HCT116 (cell line): ENCODE data around the gene PRSS33. TPM values are rescaled to one million over a fixed set of nuclear protein-coding genes. Genes with fewer than 3 reads are reported as not detected.

Source experiments
- ATAC-seq: fragments of 200-7000 bp; cut with Tn5 transposase; 2 replicates; pipeline ENCODE4 v1.9.1; 2020; ENCODE audit warnings: mild to moderate bottlenecking, moderate library complexity
- BruUV-seq: library from RNA; stranded (reverse); fragments of 400-500 nt; replicated peaks from 2 replicates; lab custom pipeline; 2021; lab: Mats Ljungman, UMichigan
- CTCF ChIA-PET: fragments of 300-600 bp; sonication (Branson Sonifier 250); formaldehyde crosslinking; loops from one replicate; lab custom pipeline; 2021; ENCODE audit warnings: antibody characterized with exemption; lab: Charles Lee
- POLR2A ChIA-PET: fragments of 300-600, 350-600 bp; sonication (Branson Sonifier 250); formaldehyde crosslinking; loops from one replicate; lab custom pipeline; 2021; ENCODE audit warnings: antibody characterized with exemption; lab: Charles Lee
- RAD21 ChIA-PET, 2 experiments: fragments of 300-600 bp; sonication (Branson Sonifier 250); formaldehyde crosslinking; loops; one replicate each; lab custom pipeline; 2023; ENCODE audit warnings: low total read pairs in 2 of 2; ENCODE audit not compliant: uncharacterized antibody in 2 of 2, unreplicated experiment in 2 of 2, low non-redundant PET in 1 of 2; lab: Charles Lee
- DNase-seq: peaks from one replicate; pipeline ENCODE4 v3.0.0-alpha.2; 2010; ENCODE audit warnings: low read depth, low spot score
- H2AFZ ChIP-seq: fragments of 200-600 bp; shearing (Covaris generic), sonication (generic); 2 replicates; pipeline ENCODE4 v1.6.1; 2017; ENCODE audit warnings: low read depth, mixed run types, mixed read lengths, antibody characterized with exemption, low read length; ENCODE audit not compliant: poor library complexity, severe bottlenecking
- H3K27ac ChIP-seq: 2 replicates; pipeline ENCODE4 v1.5.1; 2012; ENCODE audit warnings: low read depth, low read length
- H3K27me3 ChIP-seq: fragments of 200-600 bp; sonication (generic); 2 replicates; pipeline ENCODE4 v1.6.1; 2016; ENCODE audit warnings: mixed run types, low read length, mixed read lengths; ENCODE audit not compliant: insufficient read depth
- H3K36me3 ChIP-seq, 2 experiments: fragments of 200-500 bp in 1 of 2; fragments of 200-600 bp in 1 of 2; sonication (Bioruptor generic) in 1 of 2; sonication (generic) in 1 of 2; 2 replicates each; pipeline versions ENCODE4 v1.5.1 to v1.6.1; 2014 to 2016; ENCODE audit warnings: low read length in 2 of 2, inconsistent platforms in 1 of 2, mixed read lengths in 1 of 2, mixed run types in 1 of 2; ENCODE audit not compliant: insufficient read depth in 2 of 2, control insufficient read depth in 1 of 2
- H3K4me1 ChIP-seq, 2 experiments: fragments of 200-600 bp in 1 of 2; sonication (generic) in 1 of 2; 2 replicates each; pipeline versions ENCODE4 v1.5.1 to v1.6.1; 2012 to 2017; ENCODE audit warnings: low read length in 2 of 2, inconsistent platforms in 1 of 2, mild to moderate bottlenecking in 1 of 2, mixed read lengths in 1 of 2, mixed run types in 1 of 2, moderate library complexity in 1 of 2; ENCODE audit not compliant: insufficient read depth in 2 of 2, control insufficient read depth in 1 of 2
- H3K4me2 ChIP-seq: fragments of 200-600 bp; sonication (generic); 2 replicates; pipeline ENCODE4 v1.6.1; 2017; ENCODE audit warnings: mixed run types, low read length, mixed read lengths
- H3K4me3 ChIP-seq, 2 experiments: fragments of 200-600 bp in 1 of 2; sonication (generic) in 1 of 2; replicated peaks in 1 of 2; 2 replicates each; pipeline ENCODE4 v1.5.1; 2011 to 2016; ENCODE audit warnings: low read length in 2 of 2, control low read depth in 1 of 2, low read depth in 1 of 2, mild to moderate bottlenecking in 1 of 2, mixed read lengths in 1 of 2, mixed run types in 1 of 2
- H3K79me2 ChIP-seq: fragments of 200-600 bp; sonication (generic); 2 replicates; pipeline ENCODE4 v1.6.1; 2017; ENCODE audit warnings: mild to moderate bottlenecking, mixed run types, low read length, moderate library complexity, mixed read lengths; ENCODE audit not compliant: insufficient read depth
- H3K9ac ChIP-seq: fragments of 200-600 bp; sonication (generic); 2 replicates; pipeline ENCODE4 v1.6.1; 2016; ENCODE audit warnings: low read length, mixed read lengths
- H3K9me2 ChIP-seq: fragments of 200-600 bp; sonication (generic), shearing (Covaris generic); 2 replicates; pipeline ENCODE4 v1.6.1; 2017; ENCODE audit warnings: mixed run types, mild to moderate bottlenecking, moderate library complexity; ENCODE audit not compliant: insufficient read depth
- H3K9me3 ChIP-seq, 2 experiments: fragments of 200-500 bp in 1 of 2; fragments of 200-600 bp in 1 of 2; sonication (Bioruptor generic) in 1 of 2; sonication (generic) in 1 of 2; 2 replicates each; pipeline ENCODE4 v1.6.1; 2014 to 2017; ENCODE audit warnings: low read length in 2 of 2, mixed read lengths in 2 of 2, inconsistent platforms in 1 of 2, low read depth in 1 of 2, mild to moderate bottlenecking in 1 of 2, mixed run types in 1 of 2, moderate library complexity in 1 of 2; ENCODE audit not compliant: control insufficient read depth in 1 of 2, insufficient read depth in 1 of 2
- H4K20me1 ChIP-seq: fragments of 200-600 bp; sonication (generic), shearing (Covaris generic); 2 replicates; pipeline ENCODE4 v1.6.1; 2017; ENCODE audit warnings: mixed run types, mild to moderate bottlenecking, moderate library complexity; ENCODE audit not compliant: insufficient read depth
- CBX3 ChIP-seq: IDR thresholded peaks from 2 replicates; pipeline ENCODE4 v1.6.1; 2012; ENCODE audit warnings: low read depth
- CEBPB ChIP-seq: IDR thresholded peaks from 2 replicates; pipeline ENCODE4 v1.6.1; 2012; ENCODE audit warnings: low read depth
- CTCF ChIP-seq, 3 experiments: fragments of 200-600 bp in 1 of 3; sonication (generic) in 1 of 3; IDR thresholded peaks in 2 of 3; conservative IDR thresholded peaks in 1 of 3; 2 replicates each; pipeline ENCODE4 v1.5.1; 2012 to 2017; ENCODE audit warnings: low read depth in 2 of 3, low read length in 2 of 3, antibody characterized with exemption in 1 of 3, borderline replicate concordance in 1 of 3, control low read depth in 1 of 3, mild to moderate bottlenecking in 1 of 3, mixed read lengths in 1 of 3, mixed run types in 1 of 3, moderate library complexity in 1 of 3; ENCODE audit not compliant: insufficient read depth in 1 of 3
- EGR1 ChIP-seq: IDR thresholded peaks from 2 replicates; pipeline ENCODE4 v1.6.1; 2012; ENCODE audit warnings: low read depth
- EZH2 ChIP-seq: fragments of 200-600 bp; sonication (generic); IDR thresholded peaks from 2 replicates; pipeline ENCODE4 v1.6.1; 2017; ENCODE audit warnings: antibody characterized with exemption, mixed run types
- EZH2phosphoT487 ChIP-seq: fragments of 200-600 bp; IDR thresholded peaks from 2 replicates; pipeline ENCODE4 v1.6.1; 2018; ENCODE audit warnings: antibody characterized with exemption, borderline replicate concordance
- FOSL1 ChIP-seq: IDR thresholded peaks from 2 replicates; pipeline ENCODE4 v1.6.1; 2012; ENCODE audit warnings: low read depth
- JUND ChIP-seq: IDR thresholded peaks from 2 replicates; pipeline ENCODE4 v1.6.1; 2012
- MAX ChIP-seq: IDR thresholded peaks from 2 replicates; pipeline ENCODE4 v1.6.1; 2012
- POLR2A ChIP-seq: IDR thresholded peaks from 2 replicates; pipeline ENCODE4 v1.7.0; 2011; ENCODE audit warnings: borderline replicate concordance; ENCODE audit not compliant: insufficient read depth, insufficient read length; ENCODE audit errors: extremely low read depth
- POLR2AphosphoS5 ChIP-seq: IDR thresholded peaks from 2 replicates; pipeline ENCODE4 v1.6.1; 2011; ENCODE audit warnings: mild to moderate bottlenecking, low read depth, low read length, moderate library complexity
- RAD21 ChIP-seq: IDR thresholded peaks from 2 replicates; pipeline ENCODE4 v1.6.1; 2012; ENCODE audit warnings: low read depth, mild to moderate bottlenecking
- REST ChIP-seq: IDR thresholded peaks from 2 replicates; pipeline ENCODE4 v1.6.1; 2012; ENCODE audit warnings: low read depth
- SIN3A ChIP-seq: IDR thresholded peaks from 2 replicates; pipeline ENCODE4 v1.6.1; 2012; ENCODE audit warnings: low read depth
- SP1 ChIP-seq: IDR thresholded peaks from 2 replicates; pipeline ENCODE4 v1.6.1; 2012; ENCODE audit warnings: low read depth
- SRF ChIP-seq: IDR thresholded peaks from 2 replicates; pipeline ENCODE4 v1.6.1; 2012; ENCODE audit warnings: low read depth
- TCF7L2 ChIP-seq: IDR thresholded peaks from 2 replicates; pipeline ENCODE4 v1.7.0; 2011; ENCODE audit warnings: borderline replicate concordance, inconsistent platforms; ENCODE audit not compliant: insufficient read depth, insufficient read length; ENCODE audit errors: extremely low read depth
- YY1 ChIP-seq: IDR thresholded peaks from 2 replicates; pipeline ENCODE4 v1.6.1; 2011; ENCODE audit warnings: low read length, low read depth, moderate library complexity, mild to moderate bottlenecking; ENCODE audit not compliant: insufficient replicate concordance; ENCODE audit errors: extremely low read depth
- ZBTB33 ChIP-seq: IDR thresholded peaks from 2 replicates; pipeline ENCODE4 v1.6.1; 2011; ENCODE audit warnings: mild to moderate bottlenecking, low read length, moderate library complexity; ENCODE audit not compliant: insufficient replicate concordance; ENCODE audit errors: extremely low read depth
- ZFX ChIP-seq: fragments of 450-650 bp; IDR thresholded peaks from 2 replicates; pipeline ENCODE4 v1.6.1; 2017
- ZNF274 ChIP-seq: fragments of 200-500 bp; sonication (Bioruptor generic); IDR thresholded peaks from 2 replicates; pipeline ENCODE4 v1.6.1; 2014; ENCODE audit warnings: mild to moderate bottlenecking, low read depth, low read length, inconsistent platforms
- intact Hi-C: fragments of 100-400 bp; cut with micrococcal nuclease; formaldehyde crosslinking; loops from 2 replicates; pipeline ENCODE4 v1.10.0; 2022
- total RNA-seq: library from RNA; stranded (reverse); gene quantifications from one replicate; pipeline ENCODE4 v1.2.1, GENCODE V29; 2021; ENCODE audit not compliant: unreplicated experiment

PRSS33 gene
- total RNA-seq, 1 experiment from 2014 or later: not detected

GRCh38 chr16:2777231-2777902, 10.0 kb downstream of the PRSS33 start, which contains the start of gene ELOB:
Gene ELOB, minus strand, starts transcription at chr16:2777280. Its CDS starts 41 bp downstream, at chr16:2777239.
- intact Hi-C loops: no loop called here
- BruUV-seq: TSS peak; percentile 79
- Histone ChIP-seq H3K9me2 (no peaks in the 10 kb centered on the region), H3K9me3 (no peaks in the 10 kb centered on the region), H3K4me3 (peak within 1 kb of the TSS; percentile 99), H3K79me2 (peaks cover 51% of the 10 kb centered on the region), H3K36me3 (peaks cover 4 to 20% of the 10 kb centered on the region in 2 experiments), H3K4me1 (peaks cover 11 to 36% of the 10 kb centered on the region in 2 experiments), H3K27ac (peak within 1 kb of the TSS; percentile 100), H3K27me3 (no peaks in the 10 kb centered on the region), H3K4me2 (peak within 1 kb of the TSS; percentile 100), H2AFZ (no peak within 1 kb of the TSS), H4K20me1 (no peaks in the 10 kb centered on the region), H3K9ac (peak within 1 kb of the TSS; percentile 100)
- DNase-seq: peak; percentile 44
- ATAC-seq: peak; percentile 87
- CTCF ChIA-PET: no interaction called here
- POLR2A ChIA-PET: no interaction called here
- RAD21 ChIA-PET: no interaction called here
- TF ChIP-seq RAD21 (no peak), ZNF274 (no peak), POLR2AphosphoS5 (peak; percentile 80), CEBPB (no peak), MAX (peak; percentile 52), SIN3A (no peak; the same call in 1 of the 2 replicates), CBX3 (no peak), JUND (no peak), POLR2A (peak; percentile 57), EZH2phosphoT487 (no peak), SP1 (no peak), REST (no peak), EZH2 (no peak), TCF7L2 (no peak), CTCF (IDR thresholded peaks at IDR 0.05 in 2 of 3, conservative IDR thresholded peaks at IDR 0.05 in 1 of 3; ENCODE audit: borderline replicate concordance in 1 of 3, insufficient read depth in 1 of 3, low read depth in 2 of 3, low read length in 2 of 3) (no peak), ZBTB33 (no peak), SRF (no peak), FOSL1 (no peak), YY1 (peak; percentile 97), EGR1 (no peak; the same call in none of the 2 replicates), ZFX (peak; percentile 37; the same call in 1 of the 2 replicates)
